HepG2 (cell line): ENCODE measurements around the gene AEBP1. TPM values are rescaled to one million over a fixed set of nuclear protein-coding genes. Genes with fewer than 3 reads are reported as not detected.
A peak's percentile ranks its signal among the peaks of the same experiment; 100 is the strongest.

Experiments
- ATAC-seq: fragments of 200-7000 bp; cut with Tn5 transposase; 3 replicates; pipeline ENCODE4 v1.9.1; 2020; ENCODE audit warnings: mild to moderate bottlenecking, moderate library complexity
- BruUV-seq: library from RNA; stranded (reverse); fragments of 400-500 nt; replicated peaks from 2 replicates; lab custom pipeline; 2021; lab: Mats Ljungman, UMichigan
- CTCF ChIA-PET: fragments of 300-600 bp; formaldehyde crosslinking; extraction: SDS; loops from one replicate; lab custom pipeline; 2021; ENCODE audit warnings: low total read pairs, inconsistent platforms, low intra/inter-chr PET ratio; lab: Yijun Ruan, JAX
- POLR2A ChIA-PET: fragments of 350-600 bp; sonication (Branson Sonifier 250); formaldehyde crosslinking; loops from one replicate; lab custom pipeline; 2020; ENCODE audit warnings: antibody characterized with exemption, inconsistent platforms; lab: Yijun Ruan, JAX
- DNase-seq: peaks from one replicate; pipeline ENCODE4 v3.0.0-alpha.2; 2015; ENCODE audit warnings: low spot score
- FAIRE-seq: peaks from 3 replicates; lab custom pipeline; 2011; peaks lifted over from hg19 to GRCh38; lab: Jason Lieb, UNC
- H2AFZ ChIP-seq: one replicate; pipeline ENCODE4 v1.6.1; 2011; ENCODE audit warnings: low read length, inconsistent platforms
- H3K27ac ChIP-seq: fragments of 300-600 bp; 3 replicates; pipeline ENCODE4 v1.8.0; 2011; ENCODE audit warnings: mixed run types, mild to moderate bottlenecking, mixed read lengths, low read length, inconsistent platforms; ENCODE audit not compliant: insufficient read depth; ENCODE audit errors: extremely low read length
- H3K27me3 ChIP-seq, 2 experiments: fragments of 200-600 bp in 1 of 2; 2 replicates in 1 of 2; 3 replicates in 1 of 2; pipeline versions ENCODE4 v1.6.0 to v1.8.0; 2011; ENCODE audit warnings: low read length in 2 of 2, mild to moderate bottlenecking in 2 of 2, moderate library complexity in 2 of 2, inconsistent platforms in 1 of 2; ENCODE audit not compliant: insufficient read depth in 2 of 2, control insufficient read depth in 1 of 2
- H3K36me3 ChIP-seq, 2 experiments: fragments of 200-600 bp in 1 of 2; replicated peaks in 1 of 2; 2 replicates in 1 of 2; 3 replicates in 1 of 2; pipeline versions ENCODE4 v1.5.1 to v1.8.0; 2011; ENCODE audit warnings: low read length in 2 of 2, inconsistent platforms in 1 of 2; ENCODE audit not compliant: insufficient read depth in 2 of 2, control insufficient read depth in 1 of 2
- H3K4me1 ChIP-seq: 2 replicates; pipeline ENCODE4 v1.5.1; 2012; ENCODE audit warnings: low read length, inconsistent platforms; ENCODE audit not compliant: insufficient read depth
- H3K4me2 ChIP-seq: 2 replicates; pipeline ENCODE4 v1.6.0; 2011; ENCODE audit warnings: low read depth, low read length, inconsistent platforms
- H3K4me3 ChIP-seq, 3 experiments: fragments of 200-600 bp in 1 of 3; sonication (generic), shearing (Covaris generic) in 1 of 3; replicated peaks in 1 of 3; 2 replicates each; pipeline ENCODE4 v1.5.1; 2011 to 2016; ENCODE audit warnings: low read length in 3 of 3, inconsistent platforms in 2 of 3, low read depth in 2 of 3, mild to moderate bottlenecking in 2 of 3, control low read depth in 1 of 3, mixed read lengths in 1 of 3; ENCODE audit not compliant: insufficient read depth in 1 of 3
- H3K79me2 ChIP-seq: one replicate; pipeline ENCODE4 v1.6.1; 2011; ENCODE audit warnings: low read length, inconsistent platforms; ENCODE audit not compliant: insufficient read depth
- H3K9ac ChIP-seq: 2 replicates; pipeline ENCODE4 v1.6.0; 2011; ENCODE audit warnings: mild to moderate bottlenecking, low read depth, low read length, inconsistent platforms; ENCODE audit not compliant: insufficient read depth
- H3K9me3 ChIP-seq: 2 replicates; pipeline ENCODE4 v1.5.1; 2012; ENCODE audit warnings: mild to moderate bottlenecking, low read length
- H4K20me1 ChIP-seq: 2 replicates; pipeline ENCODE4 v1.6.0; 2011; ENCODE audit warnings: inconsistent platforms, mild to moderate bottlenecking, low read length, moderate library complexity; ENCODE audit not compliant: insufficient read depth
- FOXA1 ChIP-seq, 2 experiments: fragments of 450-650 bp in 1 of 2; sonication (generic) in 1 of 2; formaldehyde crosslinking in 1 of 2; IDR thresholded peaks; 2 replicates each; pipeline versions ENCODE4 v1.4.0 to v1.6.1; 2016 to 2020; ENCODE audit warnings: missing genetic modification reagents in 1 of 2
- FOXA3 ChIP-seq: IDR thresholded peaks from 2 replicates; pipeline ENCODE4 v1.6.1; 2016; ENCODE audit warnings: missing genetic modification reagents, missing compliant biosample characterization
- MTA3 ChIP-seq: sonication (generic); formaldehyde crosslinking; IDR thresholded peaks from 2 replicates; pipeline ENCODE4 v1.4.0; 2020; ENCODE audit warnings: missing genetic modification reagents
- SIN3A ChIP-seq: IDR thresholded peaks from 2 replicates; pipeline ENCODE4 v1.6.1; 2011; ENCODE audit warnings: low read depth, mild to moderate bottlenecking, control low read depth, low read length, borderline replicate concordance
- ZNF530 ChIP-seq: sonication (generic); formaldehyde crosslinking; IDR thresholded peaks from 2 replicates; pipeline ENCODE4 v1.5.0; 2020; ENCODE audit warnings: low read depth, mild to moderate bottlenecking, missing genetic modification reagents
- ZNF772 ChIP-seq: sonication (generic); formaldehyde crosslinking; IDR thresholded peaks from 2 replicates; pipeline ENCODE4 v1.5.0; 2020; ENCODE audit warnings: mild to moderate bottlenecking, missing genetic modification reagents
- WGBS: methylation state at CpG from one replicate; pipeline ENCODE4 v1.1.6; 2017; ENCODE audit warnings: low lambda C conversion rate; 5-methylcytosine and 5-hydroxymethylcytosine counted together
- in situ Hi-C: cut with HindIII; loops from 2 replicates; pipeline ENCODE4 v1.10.0; 2017; ENCODE audit warnings: low pct_unique_long_range_greater_than_20kb; ENCODE audit not compliant: extremely low pct_ligation_motif_present
- intact Hi-C: fragments of 100-400 bp; cut with micrococcal nuclease; formaldehyde crosslinking; loops from one replicate; pipeline ENCODE4 v1.10.0; 2022; ENCODE audit not compliant: unreplicated experiment
- polyA plus RNA-seq, 8 experiments: library from polyadenylated mRNA; depleted of rRNA in 3 of 8; stranded (reverse) in 7 of 8; unstranded in 1 of 8; fragments of >200 nt; fragmentation: Illumina TruSeq in 4 of 8; extraction: Trizol in 4 of 8; gene quantifications; 2 replicates each; pipeline versions ENCODE4 v1.2.1 to v1.2.3, GENCODE V29; 2011 to 2016; ENCODE audit warnings: low read depth in 4 of 8, missing spikeins in 1 of 8, mixed read lengths in 1 of 8; ENCODE audit not compliant: insufficient read depth in 1 of 8
- total RNA-seq, 5 experiments: library from RNA; depleted of rRNA; stranded (reverse); fragments of >200 nt; fragmentation: Illumina TruSeq; extraction: Trizol; gene quantifications; 2 replicates each; pipeline ENCODE4 v1.2.3, GENCODE V29; 2016; ENCODE audit warnings: low read depth in 1 of 5
- TF ChIP-seq, protein P1 (sequence below): sonication (generic); formaldehyde crosslinking; IDR thresholded peaks from 2 replicates; pipeline ENCODE4 v1.5.0; 2020; ENCODE audit warnings: mild to moderate bottlenecking, missing genetic modification reagents, moderate library complexity
- TF ChIP-seq, protein P2 (sequence below): sonication (generic); formaldehyde crosslinking; IDR thresholded peaks from 2 replicates; pipeline ENCODE4 v1.4.0; 2020; ENCODE audit warnings: missing genetic modification reagents
- TF ChIP-seq, protein P3 (sequence below): sonication (generic); formaldehyde crosslinking; IDR thresholded peaks from 2 replicates; pipeline ENCODE4 v1.4.0; 2020; ENCODE audit warnings: mild to moderate bottlenecking, missing genetic modification reagents
- TF ChIP-seq, protein P4 (sequence below): IDR thresholded peaks from 2 replicates; pipeline ENCODE4 v1.6.1; 2012; ENCODE audit warnings: inconsistent platforms

Gene AEBP1
- total and polyA plus RNA-seq, 2 of the 13 experiments (the other 11 are each of a cell fraction or from before 2014, with no cell fraction given) = 0.22 to 0.55 TPM

DNA sequence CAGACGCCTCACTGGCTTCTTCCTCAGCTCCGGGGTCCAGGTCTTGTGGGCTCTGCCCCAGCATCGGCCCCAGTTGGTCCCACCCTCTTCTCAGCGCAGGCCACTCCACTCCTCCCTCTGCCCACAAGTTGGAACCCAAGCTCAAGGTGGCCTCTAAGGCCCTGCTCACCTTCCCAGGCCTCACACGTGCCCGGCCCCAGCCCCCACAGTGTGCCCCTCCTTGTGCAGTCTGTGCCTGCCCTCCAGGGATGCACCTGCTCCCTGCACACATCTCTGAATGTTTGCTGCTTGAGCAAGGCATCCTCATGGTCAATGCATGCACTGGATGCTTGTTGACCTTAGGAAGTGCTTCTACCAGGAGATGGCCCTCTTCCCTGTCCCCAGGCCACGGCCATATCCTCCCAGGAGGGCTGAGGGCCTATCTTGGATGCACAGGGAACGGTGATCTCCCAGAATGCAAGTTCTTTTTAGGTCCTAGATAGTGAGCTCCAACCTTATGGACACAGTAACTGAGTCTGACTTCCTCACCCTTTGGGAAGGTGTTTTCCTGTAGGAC is 7.7 kb upstream of the AEBP1 start:
- peak; percentile 33 for ATAC-seq
- 0% methylated on average over 4 of the region's 8 CpGs for WGBS
- POLR2A ChIA-PET = no interaction called here

More for the DNA sequence above, 7.7 kb upstream of the AEBP1 start:
- H4K20me1 ChIP-seq = no peaks in the 10 kb centered on the region
- H3K9me3 ChIP-seq = no peaks in the 10 kb centered on the region
- H3K9ac ChIP-seq = no peak overlapping the region
- TF ChIP-seq, protein P1, sequence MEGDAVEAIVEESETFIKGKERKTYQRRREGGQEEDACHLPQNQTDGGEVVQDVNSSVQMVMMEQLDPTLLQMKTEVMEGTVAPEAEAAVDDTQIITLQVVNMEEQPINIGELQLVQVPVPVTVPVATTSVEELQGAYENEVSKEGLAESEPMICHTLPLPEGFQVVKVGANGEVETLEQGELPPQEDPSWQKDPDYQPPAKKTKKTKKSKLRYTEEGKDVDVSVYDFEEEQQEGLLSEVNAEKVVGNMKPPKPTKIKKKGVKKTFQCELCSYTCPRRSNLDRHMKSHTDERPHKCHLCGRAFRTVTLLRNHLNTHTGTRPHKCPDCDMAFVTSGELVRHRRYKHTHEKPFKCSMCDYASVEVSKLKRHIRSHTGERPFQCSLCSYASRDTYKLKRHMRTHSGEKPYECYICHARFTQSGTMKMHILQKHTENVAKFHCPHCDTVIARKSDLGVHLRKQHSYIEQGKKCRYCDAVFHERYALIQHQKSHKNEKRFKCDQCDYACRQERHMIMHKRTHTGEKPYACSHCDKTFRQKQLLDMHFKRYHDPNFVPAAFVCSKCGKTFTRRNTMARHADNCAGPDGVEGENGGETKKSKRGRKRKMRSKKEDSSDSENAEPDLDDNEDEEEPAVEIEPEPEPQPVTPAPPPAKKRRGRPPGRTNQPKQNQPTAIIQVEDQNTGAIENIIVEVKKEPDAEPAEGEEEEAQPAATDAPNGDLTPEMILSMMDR (CRISPR knock-in tag) = peak; percentile 49
- no peak for TF ChIP-seq MTA3
- no peak for TF ChIP-seq SIN3A
- peak; percentile 66 for TF ChIP-seq FOXA3 (CRISPR knock-in tag)
- TF ChIP-seq ZNF772 (CRISPR knock-in tag) = no peak
- TF ChIP-seq, protein P2, sequence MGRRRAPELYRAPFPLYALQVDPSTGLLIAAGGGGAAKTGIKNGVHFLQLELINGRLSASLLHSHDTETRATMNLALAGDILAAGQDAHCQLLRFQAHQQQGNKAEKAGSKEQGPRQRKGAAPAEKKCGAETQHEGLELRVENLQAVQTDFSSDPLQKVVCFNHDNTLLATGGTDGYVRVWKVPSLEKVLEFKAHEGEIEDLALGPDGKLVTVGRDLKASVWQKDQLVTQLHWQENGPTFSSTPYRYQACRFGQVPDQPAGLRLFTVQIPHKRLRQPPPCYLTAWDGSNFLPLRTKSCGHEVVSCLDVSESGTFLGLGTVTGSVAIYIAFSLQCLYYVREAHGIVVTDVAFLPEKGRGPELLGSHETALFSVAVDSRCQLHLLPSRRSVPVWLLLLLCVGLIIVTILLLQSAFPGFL (CRISPR knock-in tag) = no peak
- TF ChIP-seq, protein P3, sequence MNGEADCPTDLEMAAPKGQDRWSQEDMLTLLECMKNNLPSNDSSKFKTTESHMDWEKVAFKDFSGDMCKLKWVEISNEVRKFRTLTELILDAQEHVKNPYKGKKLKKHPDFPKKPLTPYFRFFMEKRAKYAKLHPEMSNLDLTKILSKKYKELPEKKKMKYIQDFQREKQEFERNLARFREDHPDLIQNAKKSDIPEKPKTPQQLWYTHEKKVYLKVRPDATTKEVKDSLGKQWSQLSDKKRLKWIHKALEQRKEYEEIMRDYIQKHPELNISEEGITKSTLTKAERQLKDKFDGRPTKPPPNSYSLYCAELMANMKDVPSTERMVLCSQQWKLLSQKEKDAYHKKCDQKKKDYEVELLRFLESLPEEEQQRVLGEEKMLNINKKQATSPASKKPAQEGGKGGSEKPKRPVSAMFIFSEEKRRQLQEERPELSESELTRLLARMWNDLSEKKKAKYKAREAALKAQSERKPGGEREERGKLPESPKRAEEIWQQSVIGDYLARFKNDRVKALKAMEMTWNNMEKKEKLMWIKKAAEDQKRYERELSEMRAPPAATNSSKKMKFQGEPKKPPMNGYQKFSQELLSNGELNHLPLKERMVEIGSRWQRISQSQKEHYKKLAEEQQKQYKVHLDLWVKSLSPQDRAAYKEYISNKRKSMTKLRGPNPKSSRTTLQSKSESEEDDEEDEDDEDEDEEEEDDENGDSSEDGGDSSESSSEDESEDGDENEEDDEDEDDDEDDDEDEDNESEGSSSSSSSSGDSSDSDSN (CRISPR knock-in tag) = no peak
- TF ChIP-seq FOXA1 (IDR thresholded peaks at IDR 0.05) = no peak
- peak; percentile 74 for TF ChIP-seq FOXA1 (CRISPR knock-in tag; IDR thresholded peaks at IDR 0.05)
- TF ChIP-seq, protein P4, sequence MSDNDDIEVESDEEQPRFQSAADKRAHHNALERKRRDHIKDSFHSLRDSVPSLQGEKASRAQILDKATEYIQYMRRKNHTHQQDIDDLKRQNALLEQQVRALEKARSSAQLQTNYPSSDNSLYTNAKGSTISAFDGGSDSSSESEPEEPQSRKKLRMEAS = no peak
- TF ChIP-seq ZNF530 (CRISPR knock-in tag) = no peak
- no peak overlapping the region for H3K4me3 ChIP-seq
- H3K4me2 ChIP-seq = peak overlapping the region; percentile 9; the same call in 1 of the 2 replicates
- no peak for DNase-seq
- BruUV-seq = no TSS peak
- no peak overlapping the region for H3K27ac ChIP-seq
- no peak for FAIRE-seq
- no peaks in the 10 kb centered on the region for H3K36me3 ChIP-seq
- peaks cover 0 to 2% of the 10 kb centered on the region in 2 experiments; a peak in 2 of 5 replicates for H3K27me3 ChIP-seq
- no peak overlapping the region for H2AFZ ChIP-seq
- no peaks in the 10 kb centered on the region for H3K79me2 ChIP-seq
- H3K4me1 ChIP-seq = peaks cover 67% of the 10 kb centered on the region
- intact Hi-C loops = no loop called here
- in situ Hi-C loops = no loop called here
- CTCF ChIA-PET = no interaction called here
